Ishikawa (cell line): ENCODE measurements around the gene YBX2.

Source experiments
- CEBPB ChIP-seq: IDR thresholded peaks from 2 replicates; pipeline ENCODE4 v1.6.1; 2012
- EGR1 ChIP-seq: IDR thresholded peaks from 2 replicates; pipeline ENCODE4 v1.6.1; 2012
- MAX ChIP-seq: IDR thresholded peaks from 2 replicates; pipeline ENCODE4 v1.6.1; 2012
- REST ChIP-seq: IDR thresholded peaks from 2 replicates; pipeline ENCODE4 v1.6.1; 2012; ENCODE audit warnings: low read depth, mild to moderate bottlenecking
- TAF1 ChIP-seq: IDR thresholded peaks from 2 replicates; pipeline ENCODE4 v1.6.1; 2012; ENCODE audit warnings: low read depth, mild to moderate bottlenecking
- TEAD4 ChIP-seq: IDR thresholded peaks from 2 replicates; pipeline ENCODE4 v1.6.1; 2012
- USF1 ChIP-seq: IDR thresholded peaks from 2 replicates; pipeline ENCODE4 v1.6.1; 2012
- YY1 ChIP-seq: IDR thresholded peaks from 2 replicates; pipeline ENCODE4 v1.6.1; 2012; ENCODE audit warnings: low read depth
- ZBTB7A ChIP-seq: IDR thresholded peaks from 2 replicates; pipeline ENCODE4 v1.6.1; 2012; ENCODE audit warnings: low read depth

GRCh38 chr17:7258731-7259554 is 35.5 kb downstream of the YBX2 start:
- TF ChIP-seq MAX (no peak), CEBPB (peak; percentile 86), TAF1 (no peak), TEAD4 (no peak), REST (no peak), EGR1 (peak; percentile 82), YY1 (no peak), USF1 (no peak), ZBTB7A (no peak)
